Dendritic cell treated with granulocyte-macrophage colony-stimulating factor and Interleukin-4, amounts not matched to agents 40 ng/mL and 50 ng/mL, for 4 days (primary cell): ENCODE measurements around the gene MRPS2.
"Not testable (repeated sequence)": the region's sequence is repeated elsewhere in the genome, so short reads cannot be mapped to it uniquely, and the experiment has no call there.

ENCODE experiments used
- H3K27ac Mint-ChIP-seq: one replicate; pipeline ENCODE4 v1.8.0; 2022; ENCODE audit warnings: mild to moderate bottlenecking, mixed read lengths
- H3K27me3 Mint-ChIP-seq: one replicate; pipeline ENCODE4 v1.8.0; 2022; ENCODE audit warnings: mild to moderate bottlenecking, mixed read lengths
- H3K36me3 Mint-ChIP-seq: one replicate; pipeline ENCODE4 v1.8.0; 2022; ENCODE audit warnings: low read depth, mixed read lengths
- H3K4me1 Mint-ChIP-seq: one replicate; pipeline ENCODE4 v1.8.0; 2022; ENCODE audit warnings: low read depth, mixed read lengths
- H3K4me3 Mint-ChIP-seq: one replicate; pipeline ENCODE4 v1.8.0; 2022; ENCODE audit warnings: mild to moderate bottlenecking, moderate library complexity, mixed read lengths
- H3K9me3 Mint-ChIP-seq: one replicate; pipeline ENCODE4 v1.8.0; 2022; ENCODE audit warnings: mixed read lengths
- intact Hi-C: fragments of 100-400 bp; cut with micrococcal nuclease; formaldehyde crosslinking; loops from one replicate; pipeline ENCODE4 v1.15.0; 2022

Gene MRPS2

GRCh38 chr9:135500525-135501260 is at the start of gene MRPS2:
TSS of gene MRPS2 (plus strand) at chr9:135500682. CDS start at chr9:135500711, 29 bp downstream.
- Mint-ChIP-seq H3K4me1 (peaks cover 33% of the 10 kb centered on the region), H3K9me3 (no peaks in the 10 kb centered on the region), H3K36me3 (peaks cover 49% of the 10 kb centered on the region), H3K27me3 (peaks cover 20% of the 10 kb centered on the region), H3K27ac (peak within 1 kb of the TSS; percentile 92), H3K4me3 (peak within 1 kb of the TSS; percentile 98)
- intact Hi-C loops: no loop called here

DNA sequence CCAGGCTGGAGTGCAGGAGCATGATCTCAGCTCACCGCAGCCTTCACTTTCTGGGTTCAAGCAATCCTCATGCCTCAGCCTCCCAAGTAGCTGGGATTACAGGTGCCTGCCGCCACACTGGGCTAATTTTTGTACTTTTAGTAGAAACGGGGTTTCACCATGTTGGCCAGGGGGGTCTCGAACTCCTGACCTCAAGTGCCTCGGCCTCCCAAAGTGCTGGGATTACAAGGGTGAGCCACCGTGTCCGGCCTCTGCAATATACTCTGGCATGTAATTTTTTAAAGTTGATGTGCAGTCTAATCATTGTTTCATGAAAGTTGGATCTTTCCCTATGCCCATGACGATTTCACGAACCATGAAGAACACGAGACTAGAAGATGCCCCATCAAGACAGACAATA is 49.5 kb upstream of the MRPS2 start:
- H3K27me3 Mint-ChIP-seq: peaks cover 18% of the 10 kb centered on the region
- intact Hi-C loops: no loop called here
- no peaks in the 10 kb centered on the region for H3K9me3 Mint-ChIP-seq
- H3K36me3 Mint-ChIP-seq: no peaks in the 10 kb centered on the region
- no peak overlapping the region for H3K27ac Mint-ChIP-seq
- H3K4me1 Mint-ChIP-seq: no peaks in the 10 kb centered on the region
- no peak overlapping the region for H3K4me3 Mint-ChIP-seq

DNA sequence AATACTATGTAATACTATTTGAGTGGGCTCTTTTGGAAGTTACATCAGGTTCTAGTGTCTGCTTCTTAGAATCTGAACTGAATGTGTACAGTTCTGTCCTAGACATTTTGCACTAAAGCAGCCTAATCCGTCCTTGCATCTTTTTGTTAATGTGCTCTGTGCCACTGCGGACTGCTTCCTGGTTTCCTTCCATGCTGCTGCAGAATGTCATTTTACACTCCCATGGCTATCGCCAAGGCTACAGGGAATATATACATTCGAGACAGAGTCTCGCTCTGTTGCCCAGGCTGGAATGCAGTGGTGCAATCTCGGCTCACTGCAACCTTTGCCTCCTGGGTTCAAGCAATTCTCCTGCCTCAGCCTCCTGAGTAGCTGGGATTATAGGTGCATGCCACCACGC is 48.6 kb upstream of the MRPS2 start:
- H3K4me1 Mint-ChIP-seq, H3K4me3 Mint-ChIP-seq, H3K9me3 Mint-ChIP-seq, H3K27ac Mint-ChIP-seq, H3K36me3 Mint-ChIP-seq, intact Hi-C loops: not testable (repeated sequence)
- peaks cover 20% of the 10 kb centered on the region for H3K27me3 Mint-ChIP-seq

GRCh38 chr9:135454737-135455136 is 45.7 kb upstream of the MRPS2 start:
- no peaks in the 10 kb centered on the region for H3K4me1 Mint-ChIP-seq
- H3K36me3 Mint-ChIP-seq: no peaks in the 10 kb centered on the region
- no peaks in the 10 kb centered on the region for H3K9me3 Mint-ChIP-seq
- intact Hi-C loops: no loop called here
- peaks cover 23% of the 10 kb centered on the region for H3K27me3 Mint-ChIP-seq
- no peak overlapping the region for H3K27ac Mint-ChIP-seq
- no peak overlapping the region for H3K4me3 Mint-ChIP-seq

GRCh38 chr9:135455401-135456030 is 45.0 kb upstream of the MRPS2 start:
- intact Hi-C loops: no loop called here

DNA sequence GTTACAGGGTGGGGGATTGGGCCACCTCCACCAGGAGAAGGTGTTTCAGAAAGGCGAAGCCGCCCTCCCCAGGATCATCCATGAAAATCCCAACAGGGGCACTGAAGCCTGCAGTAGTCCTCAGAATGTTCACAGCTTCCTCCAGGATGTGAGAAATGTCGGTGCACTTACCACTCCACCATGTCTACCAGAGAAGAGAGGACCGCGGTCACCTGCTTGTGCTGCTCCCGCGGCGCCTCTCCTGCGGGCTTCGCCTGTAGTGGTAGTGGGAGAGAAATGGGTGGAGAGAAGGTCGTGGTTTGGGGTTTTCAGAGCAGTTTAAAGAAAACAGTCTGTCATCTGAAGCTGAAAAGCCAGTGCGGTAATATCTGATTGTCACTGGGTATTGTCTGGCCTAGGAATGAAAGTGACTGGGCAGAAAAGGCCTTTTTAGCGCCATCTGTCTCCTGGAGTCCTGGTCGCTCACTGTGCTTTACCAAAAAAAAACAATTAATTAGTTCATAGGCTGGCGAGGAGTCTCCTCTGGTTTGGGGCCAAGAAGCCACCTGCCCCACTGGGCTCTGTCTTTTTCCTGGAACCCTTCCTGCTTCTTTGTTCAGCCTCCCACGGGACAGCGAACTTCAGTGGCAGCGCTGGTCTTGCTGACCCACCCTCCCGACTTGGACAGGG is 43.9 kb upstream of the MRPS2 start:
- Mint-ChIP-seq H3K27me3 (peaks cover 21% of the 10 kb centered on the region), H3K4me3 (no peak overlapping the region), H3K4me1 (no peaks in the 10 kb centered on the region), H3K9me3 (no peaks in the 10 kb centered on the region), H3K36me3 (no peaks in the 10 kb centered on the region), H3K27ac (no peak overlapping the region)
- intact Hi-C loops: no loop called here

More at GRCh38 chr9:135455401-135456030, 45.0 kb upstream of the MRPS2 start:
- Mint-ChIP-seq H3K27me3 (peaks cover 21% of the 10 kb centered on the region), H3K4me3 (no peak overlapping the region), H3K36me3 (no peaks in the 10 kb centered on the region), H3K27ac (no peak overlapping the region), H3K4me1 (no peaks in the 10 kb centered on the region), H3K9me3 (no peaks in the 10 kb centered on the region)

GRCh38 chr9:135458478-135458877 is 42.0 kb upstream of the MRPS2 start:
- H3K27ac Mint-ChIP-seq, H3K9me3 Mint-ChIP-seq, H3K4me3 Mint-ChIP-seq, intact Hi-C loops, H3K36me3 Mint-ChIP-seq: not testable (repeated sequence)
- Mint-ChIP-seq H3K27me3 (peaks cover 22% of the 10 kb centered on the region), H3K4me1 (peaks cover 10% of the 10 kb centered on the region)

GRCh38 chr9:135461936-135462335 is 38.5 kb upstream of the MRPS2 start:
- no peaks in the 10 kb centered on the region for H3K9me3 Mint-ChIP-seq
- intact Hi-C loops: no loop called here
- no peak overlapping the region for H3K4me3 Mint-ChIP-seq
- no peak overlapping the region for H3K27ac Mint-ChIP-seq
- peaks cover 13% of the 10 kb centered on the region for H3K4me1 Mint-ChIP-seq
- no peaks in the 10 kb centered on the region for H3K36me3 Mint-ChIP-seq
- peaks cover 14% of the 10 kb centered on the region for H3K27me3 Mint-ChIP-seq

GRCh38 chr9:135463140-135463539 is 37.3 kb upstream of the MRPS2 start:
- Mint-ChIP-seq H3K4me3 (no peak overlapping the region), H3K4me1 (peaks cover 15% of the 10 kb centered on the region), H3K27me3 (peaks cover 11% of the 10 kb centered on the region), H3K36me3 (no peaks in the 10 kb centered on the region), H3K9me3 (no peaks in the 10 kb centered on the region), H3K27ac (no peak overlapping the region)
- intact Hi-C loops: no loop called here

GRCh38 chr9:135464181-135464580 is 36.3 kb upstream of the MRPS2 start:
- intact Hi-C loops: no loop called here
- Mint-ChIP-seq H3K27me3 (peaks cover 12% of the 10 kb centered on the region), H3K4me1 (peaks cover 24% of the 10 kb centered on the region), H3K9me3 (no peaks in the 10 kb centered on the region), H3K36me3 (no peaks in the 10 kb centered on the region), H3K4me3 (no peak overlapping the region), H3K27ac (no peak overlapping the region)

- Mint-ChIP-seq H3K4me3 (peak overlapping the region; percentile 17), H3K9me3 (no peaks in the 10 kb centered on the region), H3K4me1 (peaks cover 13% of the 10 kb centered on the region), H3K27ac (peak overlapping the region; percentile 67), H3K27me3 (peaks cover 15% of the 10 kb centered on the region), H3K36me3 (no peaks in the 10 kb centered on the region)
- intact Hi-C loops: no loop called here
Observed at GRCh38 chr9:135468854-135469521, 31.5 kb upstream of the MRPS2 start.

- H3K27ac Mint-ChIP-seq: peak overlapping the region; percentile 51
- H3K4me3 Mint-ChIP-seq: no peak overlapping the region
- intact Hi-C loops: no loop called here
- H3K27me3 Mint-ChIP-seq: peaks cover 23% of the 10 kb centered on the region
- peaks cover 13% of the 10 kb centered on the region for H3K4me1 Mint-ChIP-seq
- H3K9me3 Mint-ChIP-seq: no peaks in the 10 kb centered on the region
- H3K36me3 Mint-ChIP-seq: no peaks in the 10 kb centered on the region
Observed at GRCh38 chr9:135471791-135472640, 28.5 kb upstream of the MRPS2 start.

DNA sequence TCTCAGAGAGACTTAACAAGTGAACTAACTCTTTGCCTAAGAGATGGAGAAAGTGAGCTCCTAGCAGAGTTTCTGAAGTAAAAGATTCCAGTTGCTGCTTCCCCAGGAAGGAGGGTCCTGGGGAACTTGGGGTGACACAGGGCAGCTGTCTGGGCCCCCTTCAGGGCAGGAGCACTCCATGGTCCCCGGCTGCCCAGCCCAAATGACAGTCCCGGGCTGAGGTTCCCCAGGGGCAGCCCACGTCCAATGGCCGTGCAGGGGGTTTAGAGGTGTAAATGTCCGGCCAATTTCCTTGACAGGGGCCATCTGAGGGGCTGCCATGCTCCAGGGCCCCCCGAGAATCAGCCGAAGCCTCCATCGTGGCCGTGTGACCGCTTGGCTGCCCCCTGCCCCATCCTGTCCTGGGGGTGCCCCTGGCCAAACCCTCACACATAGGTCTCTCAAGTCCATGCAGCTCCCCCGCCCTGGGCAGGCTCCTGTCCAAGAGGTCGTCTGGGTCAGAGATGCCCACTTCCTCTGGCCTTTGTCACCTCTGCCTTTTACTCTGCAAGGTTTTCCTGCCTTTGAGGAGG is 26.4 kb upstream of the MRPS2 start:
- Mint-ChIP-seq H3K4me3 (no peak overlapping the region), H3K9me3 (no peaks in the 10 kb centered on the region), H3K36me3 (no peaks in the 10 kb centered on the region), H3K27ac (no peak overlapping the region), H3K4me1 (peaks cover 8% of the 10 kb centered on the region), H3K27me3 (peaks cover 29% of the 10 kb centered on the region)
- intact Hi-C loops: no loop called here
